HG02943 (cell line): Measurements from ENCODE around the gene SHMT2.

Experiments used
- ATAC-seq: cut with Tn5 transposase; IDR thresholded peaks from one replicate; pipeline ENCODE4 v1.9.1; 2021; ENCODE audit warnings: mild to moderate bottlenecking, low read depth, moderate library complexity; ENCODE audit not compliant: unreplicated experiment

Gene SHMT2

GRCh38 chr12:57224278-57224972, 5.1 kb upstream of the SHMT2 start:
- ATAC-seq: no peak

GRCh38 chr12:57224973-57225679, 4.4 kb upstream of the SHMT2 start:
- ATAC-seq: no peak

GRCh38 chr12:57225680-57226210, 3.8 kb upstream of the SHMT2 start:
- no peak for ATAC-seq

- no peak for ATAC-seq
Measured at GRCh38 chr12:57226588-57227314, 2.8 kb upstream of the SHMT2 start.

- ATAC-seq: no peak
Measured at GRCh38 chr12:57227315-57228115, 2.0 kb upstream of the SHMT2 start.

- no peak for ATAC-seq
Measured at GRCh38 chr12:57229046-57229633, 371 bp upstream of the SHMT2 start.

- ATAC-seq: no peak
Measured at GRCh38 chr12:57230381-57231155, 1.1 kb downstream of the SHMT2 start.

- ATAC-seq: no peak
Measured at GRCh38 chr12:57231276-57232021, 1.9 kb downstream of the SHMT2 start.

GRCh38 chr12:57232156-57232756, 2.7 kb downstream of the SHMT2 start:
- ATAC-seq: no peak

GRCh38 chr12:57233357-57234232, 4.1 kb downstream of the SHMT2 start:
- no peak for ATAC-seq

- no peak for ATAC-seq
Measured at GRCh38 chr12:57234233-57234570, 4.7 kb downstream of the SHMT2 start.

GRCh38 chr12:57234571-57235016, 5.1 kb downstream of the SHMT2 start:
- ATAC-seq: no peak

GRCh38 chr12:57235017-57235727, 5.7 kb downstream of the SHMT2 start:
- ATAC-seq: no peak

- ATAC-seq: no peak
Measured at GRCh38 chr12:57235728-57236131, 6.2 kb downstream of the SHMT2 start.

- no peak for ATAC-seq
Measured at GRCh38 chr12:57236201-57236924, 6.9 kb downstream of the SHMT2 start.
